ENCODE data around the gene PRAME.

DNA sequence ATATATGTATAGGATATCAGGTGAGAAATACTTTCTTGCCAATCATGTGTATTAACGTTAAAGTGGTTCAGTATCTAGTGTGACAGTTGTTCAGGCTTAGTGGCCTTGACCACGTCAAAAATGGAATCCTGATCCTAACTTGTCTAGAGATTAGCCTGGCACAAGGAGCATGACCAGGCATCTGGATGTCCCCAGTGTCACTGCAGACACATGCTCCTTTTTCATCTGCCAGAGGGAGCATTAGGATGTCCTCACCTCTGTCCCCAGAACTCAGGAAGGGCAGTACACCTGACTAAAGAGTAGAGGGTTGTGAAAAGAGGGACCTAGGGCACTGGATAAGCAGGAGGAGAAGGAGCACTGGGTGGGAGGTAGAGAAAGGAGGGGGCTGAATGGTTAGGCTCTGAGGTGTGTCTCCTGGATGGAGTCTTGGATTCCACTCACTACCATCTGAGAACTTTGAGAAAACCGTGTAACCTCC, 44.4 kb upstream of the PRAME start:
- TF ChIP-seq, protein P1, sequence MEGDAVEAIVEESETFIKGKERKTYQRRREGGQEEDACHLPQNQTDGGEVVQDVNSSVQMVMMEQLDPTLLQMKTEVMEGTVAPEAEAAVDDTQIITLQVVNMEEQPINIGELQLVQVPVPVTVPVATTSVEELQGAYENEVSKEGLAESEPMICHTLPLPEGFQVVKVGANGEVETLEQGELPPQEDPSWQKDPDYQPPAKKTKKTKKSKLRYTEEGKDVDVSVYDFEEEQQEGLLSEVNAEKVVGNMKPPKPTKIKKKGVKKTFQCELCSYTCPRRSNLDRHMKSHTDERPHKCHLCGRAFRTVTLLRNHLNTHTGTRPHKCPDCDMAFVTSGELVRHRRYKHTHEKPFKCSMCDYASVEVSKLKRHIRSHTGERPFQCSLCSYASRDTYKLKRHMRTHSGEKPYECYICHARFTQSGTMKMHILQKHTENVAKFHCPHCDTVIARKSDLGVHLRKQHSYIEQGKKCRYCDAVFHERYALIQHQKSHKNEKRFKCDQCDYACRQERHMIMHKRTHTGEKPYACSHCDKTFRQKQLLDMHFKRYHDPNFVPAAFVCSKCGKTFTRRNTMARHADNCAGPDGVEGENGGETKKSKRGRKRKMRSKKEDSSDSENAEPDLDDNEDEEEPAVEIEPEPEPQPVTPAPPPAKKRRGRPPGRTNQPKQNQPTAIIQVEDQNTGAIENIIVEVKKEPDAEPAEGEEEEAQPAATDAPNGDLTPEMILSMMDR (conservative IDR thresholded peaks at IDR 0.05; ENCODE audit: low read depth in 2 of 2) = no peak
- TF ChIP-seq, protein P2, sequence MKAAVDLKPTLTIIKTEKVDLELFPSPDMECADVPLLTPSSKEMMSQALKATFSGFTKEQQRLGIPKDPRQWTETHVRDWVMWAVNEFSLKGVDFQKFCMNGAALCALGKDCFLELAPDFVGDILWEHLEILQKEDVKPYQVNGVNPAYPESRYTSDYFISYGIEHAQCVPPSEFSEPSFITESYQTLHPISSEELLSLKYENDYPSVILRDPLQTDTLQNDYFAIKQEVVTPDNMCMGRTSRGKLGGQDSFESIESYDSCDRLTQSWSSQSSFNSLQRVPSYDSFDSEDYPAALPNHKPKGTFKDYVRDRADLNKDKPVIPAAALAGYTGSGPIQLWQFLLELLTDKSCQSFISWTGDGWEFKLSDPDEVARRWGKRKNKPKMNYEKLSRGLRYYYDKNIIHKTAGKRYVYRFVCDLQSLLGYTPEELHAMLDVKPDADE (IDR thresholded peaks at IDR 0.05) = no peak
- TF ChIP-seq CREB1 (CRISPR knock-in tag; IDR thresholded peaks at IDR 0.05; ENCODE audit: low read depth) (no peak), EZH2 (IDR thresholded peaks at IDR 0.05; ENCODE audit: low read depth, unreplicated experiment) (no peak), POLR2AphosphoS5 (IDR thresholded peaks at IDR 0.05; ENCODE audit: low read depth) (no peak), EZH2phosphoT487 (IDR thresholded peaks at IDR 0.05; ENCODE audit: unreplicated experiment) (no peak)
- TF ChIP-seq, protein P3, sequence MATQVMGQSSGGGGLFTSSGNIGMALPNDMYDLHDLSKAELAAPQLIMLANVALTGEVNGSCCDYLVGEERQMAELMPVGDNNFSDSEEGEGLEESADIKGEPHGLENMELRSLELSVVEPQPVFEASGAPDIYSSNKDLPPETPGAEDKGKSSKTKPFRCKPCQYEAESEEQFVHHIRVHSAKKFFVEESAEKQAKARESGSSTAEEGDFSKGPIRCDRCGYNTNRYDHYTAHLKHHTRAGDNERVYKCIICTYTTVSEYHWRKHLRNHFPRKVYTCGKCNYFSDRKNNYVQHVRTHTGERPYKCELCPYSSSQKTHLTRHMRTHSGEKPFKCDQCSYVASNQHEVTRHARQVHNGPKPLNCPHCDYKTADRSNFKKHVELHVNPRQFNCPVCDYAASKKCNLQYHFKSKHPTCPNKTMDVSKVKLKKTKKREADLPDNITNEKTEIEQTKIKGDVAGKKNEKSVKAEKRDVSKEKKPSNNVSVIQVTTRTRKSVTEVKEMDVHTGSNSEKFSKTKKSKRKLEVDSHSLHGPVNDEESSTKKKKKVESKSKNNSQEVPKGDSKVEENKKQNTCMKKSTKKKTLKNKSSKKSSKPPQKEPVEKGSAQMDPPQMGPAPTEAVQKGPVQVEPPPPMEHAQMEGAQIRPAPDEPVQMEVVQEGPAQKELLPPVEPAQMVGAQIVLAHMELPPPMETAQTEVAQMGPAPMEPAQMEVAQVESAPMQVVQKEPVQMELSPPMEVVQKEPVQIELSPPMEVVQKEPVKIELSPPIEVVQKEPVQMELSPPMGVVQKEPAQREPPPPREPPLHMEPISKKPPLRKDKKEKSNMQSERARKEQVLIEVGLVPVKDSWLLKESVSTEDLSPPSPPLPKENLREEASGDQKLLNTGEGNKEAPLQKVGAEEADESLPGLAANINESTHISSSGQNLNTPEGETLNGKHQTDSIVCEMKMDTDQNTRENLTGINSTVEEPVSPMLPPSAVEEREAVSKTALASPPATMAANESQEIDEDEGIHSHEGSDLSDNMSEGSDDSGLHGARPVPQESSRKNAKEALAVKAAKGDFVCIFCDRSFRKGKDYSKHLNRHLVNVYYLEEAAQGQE (IDR thresholded peaks at IDR 0.05; ENCODE audit: unreplicated experiment) = no peak
